A549 (cell line): ENCODE measurements around the gene ARID1B.

Experiments used
- BHLHE40 ChIP-seq: IDR thresholded peaks from 2 replicates; pipeline ENCODE4 v1.6.1; 2012; ENCODE audit warnings: low read depth, low read length, inconsistent platforms
- CBX2 ChIP-seq: fragments of 200-600 bp; sonication (generic); IDR thresholded peaks from 2 replicates; pipeline ENCODE4 v1.6.1; 2016; ENCODE audit warnings: low read depth, mild to moderate bottlenecking, borderline replicate concordance
- HDAC2 ChIP-seq: fragments of 200-600 bp; sonication (generic); IDR thresholded peaks from 2 replicates; pipeline ENCODE4 v1.6.1; 2016
- JUN ChIP-seq, 2 experiments: fragments of >200 bp; sonication (Bioruptor Twin); formaldehyde crosslinking; IDR thresholded peaks; 2 replicates in 1 of 2; 3 replicates in 1 of 2; pipeline ENCODE4 v1.6.1; 2016 to 2017
- KDM1A ChIP-seq: fragments of 200-600 bp; sonication (generic); IDR thresholded peaks from 2 replicates; pipeline ENCODE4 v1.6.1; 2016; ENCODE audit warnings: low read depth, mild to moderate bottlenecking
- NFE2L2 ChIP-seq: fragments of 150-350 bp; conservative IDR thresholded peaks from 2 replicates; pipeline ENCODE4 v1.6.1; 2014; ENCODE audit warnings: low read length
- NPAS2 ChIP-seq: fragments of 250-450 bp; sonication (Bioruptor Pico); IDR thresholded peaks from 2 replicates; pipeline ENCODE4 v1.8.0; 2022; ENCODE audit warnings: mild to moderate bottlenecking, moderate library complexity, borderline replicate concordance
- RCOR1 ChIP-seq: fragments of 150-350 bp; IDR thresholded peaks from 2 replicates; pipeline ENCODE4 v1.6.1; 2014; ENCODE audit warnings: antibody characterized with exemption, low read length, low read depth
- RFX5 ChIP-seq: fragments of 450-650 bp; IDR thresholded peaks from 2 replicates; pipeline ENCODE4 v1.7.1; 2014; ENCODE audit warnings: antibody characterized with exemption, mild to moderate bottlenecking, moderate library complexity
- ZFP36 ChIP-seq: fragments of 450-650 bp; IDR thresholded peaks from 2 replicates; pipeline ENCODE4 v1.6.1; 2014; ENCODE audit warnings: borderline replicate concordance; ENCODE audit not compliant: partially characterized antibody
- TF ChIP-seq, protein P1 (sequence below): fragments of >200 bp; sonication (Bioruptor Twin); formaldehyde crosslinking; IDR thresholded peaks from 3 replicates; pipeline ENCODE4 v1.5.1; 2016
- TF ChIP-seq, protein P2 (sequence below): IDR thresholded peaks from 2 replicates; pipeline ENCODE4 v1.6.1; 2012

DNA sequence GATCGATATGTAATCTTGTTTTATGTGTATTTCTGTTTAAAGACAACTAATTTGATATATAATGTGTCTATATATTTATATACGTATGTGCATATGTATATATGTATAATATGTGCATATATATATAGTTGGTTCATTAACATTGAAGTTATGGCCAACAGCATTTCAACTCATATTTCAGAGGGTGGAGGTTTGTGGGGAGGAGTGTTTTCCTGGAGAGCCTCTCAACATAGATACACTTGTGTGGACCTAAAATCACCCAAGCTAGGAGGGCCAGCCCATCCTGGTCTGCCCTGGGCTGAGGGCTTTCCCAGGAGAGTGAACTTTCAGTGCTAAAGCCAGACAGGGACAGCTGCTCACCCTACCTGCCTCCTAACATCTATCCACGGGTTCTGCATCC lies 477.4 kb downstream of the ARID1B start:
- TF ChIP-seq KDM1A = no peak
- TF ChIP-seq NFE2L2 = no peak
- TF ChIP-seq, protein P1, sequence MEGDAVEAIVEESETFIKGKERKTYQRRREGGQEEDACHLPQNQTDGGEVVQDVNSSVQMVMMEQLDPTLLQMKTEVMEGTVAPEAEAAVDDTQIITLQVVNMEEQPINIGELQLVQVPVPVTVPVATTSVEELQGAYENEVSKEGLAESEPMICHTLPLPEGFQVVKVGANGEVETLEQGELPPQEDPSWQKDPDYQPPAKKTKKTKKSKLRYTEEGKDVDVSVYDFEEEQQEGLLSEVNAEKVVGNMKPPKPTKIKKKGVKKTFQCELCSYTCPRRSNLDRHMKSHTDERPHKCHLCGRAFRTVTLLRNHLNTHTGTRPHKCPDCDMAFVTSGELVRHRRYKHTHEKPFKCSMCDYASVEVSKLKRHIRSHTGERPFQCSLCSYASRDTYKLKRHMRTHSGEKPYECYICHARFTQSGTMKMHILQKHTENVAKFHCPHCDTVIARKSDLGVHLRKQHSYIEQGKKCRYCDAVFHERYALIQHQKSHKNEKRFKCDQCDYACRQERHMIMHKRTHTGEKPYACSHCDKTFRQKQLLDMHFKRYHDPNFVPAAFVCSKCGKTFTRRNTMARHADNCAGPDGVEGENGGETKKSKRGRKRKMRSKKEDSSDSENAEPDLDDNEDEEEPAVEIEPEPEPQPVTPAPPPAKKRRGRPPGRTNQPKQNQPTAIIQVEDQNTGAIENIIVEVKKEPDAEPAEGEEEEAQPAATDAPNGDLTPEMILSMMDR = no peak
- TF ChIP-seq ZFP36 = no peak
- no peak for TF ChIP-seq CBX2
- no peak for TF ChIP-seq RCOR1
- TF ChIP-seq, protein P2, sequence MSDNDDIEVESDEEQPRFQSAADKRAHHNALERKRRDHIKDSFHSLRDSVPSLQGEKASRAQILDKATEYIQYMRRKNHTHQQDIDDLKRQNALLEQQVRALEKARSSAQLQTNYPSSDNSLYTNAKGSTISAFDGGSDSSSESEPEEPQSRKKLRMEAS = no peak
- no peak for TF ChIP-seq RFX5
- no peak for TF ChIP-seq HDAC2
- no peak for TF ChIP-seq NPAS2
- TF ChIP-seq BHLHE40 = no peak
- TF ChIP-seq JUN (IDR thresholded peaks at IDR 0.05) = no peak
